Smooth muscle cell (in vitro differentiated cells): ENCODE data around the gene TNNI3K. TPM values are rescaled to one million over a fixed set of nuclear protein-coding genes. Genes with fewer than 3 reads are reported as not detected.

Source experiments
- DNase-seq: peaks from one replicate; lab custom pipeline; 2025; ENCODE audit not compliant: unreplicated experiment; lab: John Stamatoyannopoulos, UW
- H2AFZ ChIP-seq: fragments of 200-600 bp; sonication (generic); 2 replicates; pipeline ENCODE4 v1.6.0; 2016; ENCODE audit warnings: antibody characterized with exemption, low read depth, mild to moderate bottlenecking
- H3F3A ChIP-seq: fragments of 200-600 bp; sonication (generic); 2 replicates; pipeline ENCODE4 v1.6.0; 2017; ENCODE audit warnings: antibody characterized with exemption, low read depth
- H3K27ac ChIP-seq: fragments of 200-600 bp; sonication (generic); 2 replicates; pipeline ENCODE4 v1.5.1; 2016; ENCODE audit warnings: low read depth, mild to moderate bottlenecking
- H3K27me3 ChIP-seq: fragments of 200-600 bp; sonication (generic); 2 replicates; pipeline ENCODE4 v1.6.1; 2016; ENCODE audit warnings: low read depth, mild to moderate bottlenecking
- H3K36me3 ChIP-seq: fragments of 200-600 bp; sonication (generic); 2 replicates; pipeline ENCODE4 v1.5.1; 2016; ENCODE audit warnings: low read depth
- H3K4me1 ChIP-seq: fragments of 200-600 bp; sonication (generic); 2 replicates; pipeline ENCODE4 v1.5.1; 2016; ENCODE audit warnings: low read depth
- H3K4me2 ChIP-seq: fragments of 200-600 bp; sonication (generic); 2 replicates; pipeline ENCODE4 v1.6.0; 2016; ENCODE audit warnings: mild to moderate bottlenecking
- H3K4me3 ChIP-seq: fragments of 200-600 bp; sonication (generic); 2 replicates; pipeline ENCODE4 v1.5.1; 2016; ENCODE audit warnings: mild to moderate bottlenecking
- H3K79me2 ChIP-seq: fragments of 200-600 bp; sonication (generic); 2 replicates; pipeline ENCODE4 v1.6.0; 2016; ENCODE audit warnings: low read depth, mild to moderate bottlenecking
- H3K9ac ChIP-seq: fragments of 200-600 bp; sonication (generic); 2 replicates; pipeline ENCODE4 v1.6.0; 2016; ENCODE audit warnings: low read depth
- H3K9me3 ChIP-seq: fragments of 200-600 bp; sonication (generic); replicated peaks from 2 replicates; pipeline ENCODE4 v1.5.1; 2016; ENCODE audit warnings: low read depth
- H4K20me1 ChIP-seq: fragments of 200-600 bp; sonication (generic); 2 replicates; pipeline ENCODE4 v1.6.0; 2016; ENCODE audit warnings: low read depth
- CTCF ChIP-seq: fragments of 200-600 bp; sonication (generic); IDR thresholded peaks from 2 replicates; pipeline ENCODE4 v1.5.1; 2017; ENCODE audit warnings: borderline replicate concordance, mild to moderate bottlenecking, antibody characterized with exemption; ENCODE audit not compliant: insufficient read depth, poor library complexity, severe bottlenecking
- WGBS: methylation state at CpG from one replicate; pipeline ENCODE4 v1.1.7; 2016; ENCODE audit warnings: low lambda C conversion rate; 5-methylcytosine and 5-hydroxymethylcytosine counted together
- polyA plus RNA-seq: library from polyadenylated mRNA; unstranded; fragments of >200 nt; fragmentation: Nextera tagmentation; extraction: Ambion mirVana; gene quantifications from 2 replicates; pipeline ENCODE4 v1.2.1, GENCODE V29; 2016
- total RNA-seq: library from RNA; depleted of rRNA; stranded (reverse); fragments of >200 nt; gene quantifications from 2 replicates; pipeline ENCODE4 v1.2.3, GENCODE V29; 2014

Gene TNNI3K
- total and polyA plus RNA-seq, 2 experiments from 2014 or later = 0.55 to 9.6 TPM

GRCh38 chr1:74271503-74271902 is 36.3 kb downstream of the TNNI3K start:
- no peak overlapping the region for H2AFZ ChIP-seq

GRCh38 chr1:74280642-74281396 is 45.6 kb downstream of the TNNI3K start:
- no peak for TF ChIP-seq CTCF
- H2AFZ ChIP-seq = no peak overlapping the region
- H3K4me1 ChIP-seq = no peaks in the 10 kb centered on the region
- H3K9me3 ChIP-seq = no peaks in the 10 kb centered on the region
- H3K4me2 ChIP-seq = no peak overlapping the region
- H3F3A ChIP-seq = no peaks in the 10 kb centered on the region
- no peaks in the 10 kb centered on the region for H4K20me1 ChIP-seq
- no peak overlapping the region for H3K27ac ChIP-seq
- H3K4me3 ChIP-seq = no peak overlapping the region
- no peaks in the 10 kb centered on the region for H3K27me3 ChIP-seq
- H3K79me2 ChIP-seq = no peaks in the 10 kb centered on the region
- 97% methylated on average over 6 of the region's 6 CpGs for WGBS
- no peak for DNase-seq
- no peak overlapping the region for H3K9ac ChIP-seq
- H3K36me3 ChIP-seq = no peaks in the 10 kb centered on the region

More at GRCh38 chr1:74271503-74271902, 36.3 kb downstream of the TNNI3K start:
- no peaks in the 10 kb centered on the region for H3F3A ChIP-seq
- no peak overlapping the region for H3K4me3 ChIP-seq
- H3K9me3 ChIP-seq = no peaks in the 10 kb centered on the region
- H3K4me2 ChIP-seq = no peak overlapping the region
- no peaks in the 10 kb centered on the region for H4K20me1 ChIP-seq
- 80% methylated on average over 2 of the region's 2 CpGs for WGBS
- H3K79me2 ChIP-seq = no peaks in the 10 kb centered on the region
- no peak for TF ChIP-seq CTCF
- H3K27ac ChIP-seq = no peak overlapping the region
- no peaks in the 10 kb centered on the region for H3K36me3 ChIP-seq
- H3K9ac ChIP-seq = no peak overlapping the region
- H3K27me3 ChIP-seq = no peaks in the 10 kb centered on the region
- DNase-seq = no peak
- H3K4me1 ChIP-seq = no peaks in the 10 kb centered on the region

GRCh38 chr1:74286414-74286813 is 51.2 kb downstream of the TNNI3K start:
- Histone ChIP-seq H3K9me3 (no peaks in the 10 kb centered on the region), H3K9ac (no peak overlapping the region), H3F3A (no peaks in the 10 kb centered on the region), H3K36me3 (no peaks in the 10 kb centered on the region), H3K4me3 (no peak overlapping the region), H2AFZ (no peak overlapping the region), H3K27ac (no peak overlapping the region), H3K79me2 (no peaks in the 10 kb centered on the region), H3K27me3 (no peaks in the 10 kb centered on the region), H3K4me2 (no peak overlapping the region), H4K20me1 (no peaks in the 10 kb centered on the region), H3K4me1 (no peaks in the 10 kb centered on the region)
- WGBS = 94% methylated on average over 2 of the region's 2 CpGs
- no peak for TF ChIP-seq CTCF
- DNase-seq = no peak

- Histone ChIP-seq H3K36me3 (no peaks in the 10 kb centered on the region), H3K4me1 (no peaks in the 10 kb centered on the region), H3F3A (no peaks in the 10 kb centered on the region), H2AFZ (no peak overlapping the region), H3K9me3 (no peaks in the 10 kb centered on the region), H3K9ac (no peak overlapping the region), H3K4me3 (no peak overlapping the region), H3K4me2 (no peak overlapping the region), H3K27ac (no peak overlapping the region), H4K20me1 (no peaks in the 10 kb centered on the region), H3K27me3 (no peaks in the 10 kb centered on the region), H3K79me2 (no peaks in the 10 kb centered on the region)
- no peak for DNase-seq
- no peak for TF ChIP-seq CTCF
Measured at GRCh38 chr1:74314438-74314837, 79.3 kb downstream of the TNNI3K start.
